ENCODE results near the gene THAP12.
"Not testable (repeated sequence)": the region's sequence is repeated elsewhere in the genome, so short reads cannot be mapped to it uniquely, and the experiment has no call there.

GRCh38 chr11:76319798-76320197 is 61.1 kb downstream of the THAP12 start:
- not testable (repeated sequence) for TF ChIP-seq BHLHE40 (IDR thresholded peaks at IDR 0.05; ENCODE audit: borderline replicate concordance); PKNOX1 (IDR thresholded peaks at IDR 0.05); ARNT (IDR thresholded peaks at IDR 0.05); NFRKB (IDR thresholded peaks at IDR 0.05); FOXK2 (IDR thresholded peaks at IDR 0.05); FOXM1 (IDR thresholded peaks at IDR 0.05; ENCODE audit: borderline replicate concordance); LEF1 (IDR thresholded peaks at IDR 0.05; ENCODE audit: borderline replicate concordance); HDGF (IDR thresholded peaks at IDR 0.05; ENCODE audit: borderline replicate concordance); L3MBTL2 (conservative IDR thresholded peaks at IDR 0.05)
